Liver (tissue), 9 donors: ENCODE results near the gene ZFAND3. TPM values are rescaled to one million over a fixed set of nuclear protein-coding genes. Genes with fewer than 3 reads are reported as not detected.

Source experiments
- DNase-seq: peaks from one replicate; pipeline ENCODE4 v3.0.0-alpha.2; 2017; ENCODE audit warnings: low spot score
- H3K27ac ChIP-seq, 2 donors: one replicate each; pipeline ENCODE4 v1.7.0; 2013; ENCODE audit warnings: inconsistent platforms in 2 of 2, low read length in 2 of 2, control low read depth in 1 of 2, low read depth in 1 of 2, mild to moderate bottlenecking in 1 of 2
- H3K27me3 ChIP-seq, 4 donors: one replicate each; pipeline versions ENCODE4 v1.6.1 to v1.7.0; 2013; ENCODE audit warnings: low read length in 3 of 4, inconsistent platforms in 1 of 4, mild to moderate bottlenecking in 1 of 4, moderate library complexity in 1 of 4; ENCODE audit not compliant: control insufficient read depth in 4 of 4, insufficient read depth in 4 of 4
- H3K36me3 ChIP-seq, 4 donors: one replicate each; pipeline versions ENCODE4 v1.6.1 to v1.7.0; 2013; ENCODE audit warnings: low read length in 3 of 4, mild to moderate bottlenecking in 3 of 4, low read depth in 1 of 4, moderate library complexity in 1 of 4; ENCODE audit not compliant: control insufficient read depth in 4 of 4, insufficient read depth in 3 of 4
- H3K4me1 ChIP-seq, 4 donors: one replicate each; pipeline versions ENCODE4 v1.6.1 to v1.7.0; 2013; ENCODE audit warnings: low read length in 3 of 4, mild to moderate bottlenecking in 3 of 4, moderate library complexity in 1 of 4; ENCODE audit not compliant: control insufficient read depth in 4 of 4, insufficient read depth in 4 of 4
- H3K4me3 ChIP-seq, 3 donors: one replicate each; pipeline versions ENCODE4 v1.6.1 to v1.7.0; 2013; ENCODE audit warnings: low read length in 3 of 3, control low read depth in 1 of 3, low read depth in 1 of 3, mild to moderate bottlenecking in 1 of 3
- H3K9ac ChIP-seq, 2 donors: one replicate each; pipeline ENCODE4 v1.7.0; 2013; ENCODE audit warnings: low read length in 2 of 2, mild to moderate bottlenecking in 2 of 2, moderate library complexity in 2 of 2, control low read depth in 1 of 2, low read depth in 1 of 2
- H3K9me3 ChIP-seq, 4 donors: one replicate each; pipeline versions ENCODE4 v1.6.1 to v1.7.0; 2013; ENCODE audit warnings: low read length in 3 of 4; ENCODE audit not compliant: control insufficient read depth in 4 of 4
- ATF3 ChIP-seq: IDR thresholded peaks from 2 replicates; pipeline ENCODE4 v1.6.1; 2016; ENCODE audit warnings: antibody characterized with exemption
- CTCF ChIP-seq: fragments of 150-350 bp; IDR thresholded peaks from 2 replicates; pipeline ENCODE4 v1.5.1; 2017; ENCODE audit warnings: improper control_type of control experiment, low read depth, low read length; ENCODE audit not compliant: missing input control
- EGR1 ChIP-seq, 2 donors: IDR thresholded peaks; 2 replicates each; pipeline ENCODE4 v1.6.1; 2016 to 2018; ENCODE audit warnings: antibody characterized with exemption in 2 of 2, low read depth in 2 of 2
- FOXA1 ChIP-seq: IDR thresholded peaks from 2 replicates; pipeline ENCODE4 v1.6.1; 2016; ENCODE audit warnings: antibody characterized with exemption
- FOXA2 ChIP-seq: IDR thresholded peaks from 2 replicates; pipeline ENCODE4 v1.6.1; 2016; ENCODE audit warnings: antibody characterized with exemption
- GABPA ChIP-seq, 2 donors: IDR thresholded peaks in 1 of 2; conservative IDR thresholded peaks in 1 of 2; 2 replicates each; pipeline ENCODE4 v1.6.1; 2016; ENCODE audit warnings: antibody characterized with exemption in 2 of 2, mild to moderate bottlenecking in 1 of 2, moderate library complexity in 1 of 2
- JUND ChIP-seq, 2 donors: IDR thresholded peaks; 2 replicates each; pipeline ENCODE4 v1.6.1; 2016; ENCODE audit warnings: antibody characterized with exemption in 2 of 2
- MAX ChIP-seq: IDR thresholded peaks from 2 replicates; pipeline ENCODE4 v1.6.1; 2016; ENCODE audit warnings: antibody characterized with exemption
- NR2F2 ChIP-seq: IDR thresholded peaks from 2 replicates; pipeline ENCODE4 v1.6.1; 2016; ENCODE audit warnings: antibody characterized with exemption
- RAD21 ChIP-seq, 2 donors: IDR thresholded peaks; 2 replicates each; pipeline ENCODE4 v1.6.1; 2016; ENCODE audit warnings: antibody characterized with exemption in 2 of 2, mild to moderate bottlenecking in 2 of 2
- REST ChIP-seq: IDR thresholded peaks from 2 replicates; pipeline ENCODE4 v1.6.1; 2016; ENCODE audit warnings: antibody characterized with exemption, mild to moderate bottlenecking
- RXRA ChIP-seq, 2 donors: IDR thresholded peaks; 2 replicates each; pipeline ENCODE4 v1.6.1; 2017 to 2018; ENCODE audit warnings: antibody characterized with exemption in 2 of 2, mild to moderate bottlenecking in 1 of 2
- SP1 ChIP-seq: IDR thresholded peaks from 2 replicates; pipeline ENCODE4 v1.6.1; 2018; ENCODE audit warnings: antibody characterized with exemption, mild to moderate bottlenecking
- TAF1 ChIP-seq: conservative IDR thresholded peaks from 2 replicates; pipeline ENCODE4 v1.6.1; 2016; ENCODE audit warnings: antibody characterized with exemption, mild to moderate bottlenecking
- YY1 ChIP-seq: IDR thresholded peaks from 2 replicates; pipeline ENCODE4 v1.6.1; 2016; ENCODE audit warnings: antibody characterized with exemption, mild to moderate bottlenecking
- ZBTB33 ChIP-seq: IDR thresholded peaks from 2 replicates; pipeline ENCODE4 v1.6.1; 2016; ENCODE audit warnings: antibody characterized with exemption
- WGBS: extraction: QIAGEN DNeasy Blood & Tissue Kit; methylation state at CpG from one replicate; pipeline ENCODE4 v1.1.7; 2013; 5-methylcytosine and 5-hydroxymethylcytosine counted together
- polyA plus RNA-seq, 2 donors: library from polyadenylated mRNA; stranded (reverse) in 1 of 2; unstranded in 1 of 2; fragments of 200-250 nt in 1 of 2; fragments of >200 nt in 1 of 2; fragmentation: Nextera tagmentation in 1 of 2; extraction: Ambion mirVana in 1 of 2; gene quantifications; one replicate each; pipeline versions ENCODE4 v1.2.1 to v1.2.3, GENCODE V29; 2013 to 2015
- total RNA-seq, 2 donors: library from RNA; depleted of rRNA; stranded (reverse); fragments of >200 nt; gene quantifications; one replicate each; pipeline ENCODE4 v1.2.3, GENCODE V29; 2014
- donor health status: healthy.
- donor health status: healthy.
- donor health status: healthy.
- donor health status: healthy.
- donor health status: healthy.

Gene ZFAND3
- total and polyA plus RNA-seq, 4 donors, result 7.7 to 37.5 (median 23.1) TPM

- no peak overlapping the region for H3K4me3 ChIP-seq
- H3K27ac ChIP-seq, result no peak overlapping the region
- WGBS, result 95% methylated on average over 5 of the region's 5 CpGs
- peaks cover 0 to 2% (median under 1%) of the 10 kb centered on the region in 4 donors for H3K36me3 ChIP-seq
- TF ChIP-seq EGR1 (IDR thresholded peaks at IDR 0.05; ENCODE audit: low read depth in 2 of 2) (no peak), REST (no peak), CTCF (no peak), SP1 (no peak), TAF1 (no peak), MAX (no peak), FOXA1 (no peak), YY1 (no peak)
- H3K9ac ChIP-seq, result no peak overlapping the region
- peaks cover 0 to 4% (median 3%) of the 10 kb centered on the region in 4 donors for H3K4me1 ChIP-seq
- no peaks in the 10 kb centered on the region for H3K9me3 ChIP-seq
- H3K27me3 ChIP-seq, result no peaks in the 10 kb centered on the region
- DNase-seq, result no peak
These were observed 75.1 kb downstream of the ZFAND3 start for GRCh38 chr6:37894585-37894984.

- 89% methylated on average over 5 of the region's 5 CpGs for WGBS
These were observed 77.8 kb downstream of the ZFAND3 start for GRCh38 chr6:37897321-37897720.

More at GRCh38 chr6:37897321-37897720, 77.8 kb downstream of the ZFAND3 start:
- Histone ChIP-seq H3K27me3 (no peaks in the 10 kb centered on the region), H3K4me3 (no peak overlapping the region), H3K9ac (no peak overlapping the region), H3K4me1 (peaks cover 0 to 6% (median 4%) of the 10 kb centered on the region in 4 donors), H3K36me3 (peaks cover 0 to 2% (median under 1%) of the 10 kb centered on the region in 4 donors), H3K27ac (no peak overlapping the region), H3K9me3 (no peaks in the 10 kb centered on the region)
- no peak for DNase-seq
- no peak for TF ChIP-seq ATF3
- TF ChIP-seq GABPA (IDR thresholded peaks at IDR 0.05 in 1 of 2, conservative IDR thresholded peaks at IDR 0.05 in 1 of 2), result no peak
- TF ChIP-seq ZBTB33, result no peak
- TF ChIP-seq FOXA2, result no peak
- no peak for TF ChIP-seq JUND (IDR thresholded peaks at IDR 0.05)
- TF ChIP-seq RXRA (IDR thresholded peaks at IDR 0.05), result no peak
- TF ChIP-seq SP1, result no peak
- no peak for TF ChIP-seq NR2F2
- no peak for TF ChIP-seq CTCF
- TF ChIP-seq YY1, result no peak
- TF ChIP-seq EGR1 (IDR thresholded peaks at IDR 0.05; ENCODE audit: low read depth in 2 of 2), result no peak
- no peak for TF ChIP-seq RAD21 (IDR thresholded peaks at IDR 0.05)
